CD1c-positive myeloid dendritic cell (primary cell): Measurements from ENCODE around the gene GCK.
"Not testable (repeated sequence)": the region's sequence is repeated elsewhere in the genome, so short reads cannot be mapped to it uniquely, and the experiment has no call there.

Source experiments
- DNase-seq: peaks from one replicate; pipeline ENCODE4 v3.0.0-alpha.2; 2016; ENCODE audit errors: extremely low spot score

GCK gene

GRCh38 chr7:44141221-44141850 is 47.9 kb downstream of the GCK start, which contains the start of gene MYL7:
MYL7 (minus strand) TSS chr7:44141332; CDS start chr7:44141305, 27 bp downstream.
- no peak for DNase-seq

- no peak for DNase-seq
Measured at GRCh38 chr7:44140341-44140740, 48.9 kb downstream of the GCK start.

GRCh38 chr7:44139311-44140010 is 49.8 kb downstream of the GCK start:
- no peak for DNase-seq

GRCh38 chr7:44138698-44139097 is 50.5 kb downstream of the GCK start:
- no peak for DNase-seq

- no peak for DNase-seq
Measured at GRCh38 chr7:44136731-44137130, 52.5 kb downstream of the GCK start.

- no peak for DNase-seq
Measured at GRCh38 chr7:44134943-44135628, 54.2 kb downstream of the GCK start.

- DNase-seq = no peak
Measured at GRCh38 chr7:44133295-44133694, 55.9 kb downstream of the GCK start.

- DNase-seq = no peak
Measured at GRCh38 chr7:44132039-44132438, 57.2 kb downstream of the GCK start.

GRCh38 chr7:44131173-44132029 is 57.8 kb downstream of the GCK start:
- DNase-seq = no peak

- no peak for DNase-seq
Measured at GRCh38 chr7:44128721-44129582, 60.3 kb downstream of the GCK start.

GRCh38 chr7:44127161-44127560 is 62.1 kb downstream of the GCK start:
- DNase-seq = no peak

- DNase-seq = not testable (repeated sequence)
Measured at GRCh38 chr7:44126574-44126973, 62.7 kb downstream of the GCK start.

- no peak for DNase-seq
Measured at GRCh38 chr7:44124822-44125202, 64.4 kb downstream of the GCK start.

- peak; percentile 97 for DNase-seq
Measured at GRCh38 chr7:44123190-44124003, 65.8 kb downstream of the GCK start, which contains the start of gene POLD2. POLD2 (minus strand) TSS chr7:44123548; CDS start chr7:44122053, 1,495 bp downstream.

- DNase-seq = no peak
Measured at GRCh38 chr7:44122529-44122928, 66.7 kb downstream of the GCK start.

- DNase-seq = no peak
Measured at GRCh38 chr7:44121761-44122420, 67.3 kb downstream of the GCK start.

GRCh38 chr7:44120395-44120794 is 68.8 kb downstream of the GCK start:
- DNase-seq = no peak

- DNase-seq = no peak
Measured at GRCh38 chr7:44119829-44120380, 69.3 kb downstream of the GCK start.

- DNase-seq = no peak
Measured at GRCh38 chr7:44117801-44118429, 71.3 kb downstream of the GCK start.
